Inferior parietal cortex (tissue), 1 donor: ENCODE results near the gene CPVL.

Experiments used
- DNase-seq: peaks from one replicate; pipeline ENCODE4 v3.0.0-alpha.2; 2016; ENCODE audit errors: extremely low spot score

The CPVL gene

GRCh38 chr7:29043576-29043975 lies 102.8 kb downstream of the CPVL start:
- DNase-seq: no peak

- no peak for DNase-seq
These were observed 103.5 kb downstream of the CPVL start for GRCh38 chr7:29042824-29043231.

GRCh38 chr7:29041991-29042390 lies 104.3 kb downstream of the CPVL start:
- no peak for DNase-seq

- no peak for DNase-seq
These were observed 105.8 kb downstream of the CPVL start for GRCh38 chr7:29040579-29040925.

- no peak for DNase-seq
These were observed 106.3 kb downstream of the CPVL start for GRCh38 chr7:29039821-29040578.

GRCh38 chr7:29038463-29038862 lies 107.9 kb downstream of the CPVL start:
- no peak for DNase-seq

- DNase-seq: no peak
These were observed 111.1 kb downstream of the CPVL start for GRCh38 chr7:29035044-29035740.

GRCh38 chr7:29033584-29033983 lies 112.8 kb downstream of the CPVL start:
- DNase-seq: no peak

- DNase-seq: no peak
These were observed 114.2 kb downstream of the CPVL start for GRCh38 chr7:29032146-29032545.

- no peak for DNase-seq
These were observed 115.5 kb downstream of the CPVL start for GRCh38 chr7:29030781-29031275.

GRCh38 chr7:29022291-29022988 lies 123.9 kb downstream of the CPVL start:
- DNase-seq: no peak

- peak; percentile 63 for DNase-seq
These were observed 126.4 kb downstream of the CPVL start for GRCh38 chr7:29019896-29020295.

- DNase-seq: peak; percentile 44
These were observed 127.0 kb downstream of the CPVL start for GRCh38 chr7:29019387-29019786.

GRCh38 chr7:29017713-29018112 lies 128.6 kb downstream of the CPVL start:
- no peak for DNase-seq

- DNase-seq: no peak
These were observed 131.6 kb downstream of the CPVL start for GRCh38 chr7:29014725-29015124.

GRCh38 chr7:29013931-29014330 lies 132.4 kb downstream of the CPVL start:
- no peak for DNase-seq

GRCh38 chr7:29013082-29013695 lies 133.1 kb downstream of the CPVL start:
- DNase-seq: no peak

GRCh38 chr7:29009947-29010346 lies 136.4 kb downstream of the CPVL start:
- no peak for DNase-seq

GRCh38 chr7:29008590-29008989 lies 137.7 kb downstream of the CPVL start:
- DNase-seq: no peak

- no peak for DNase-seq
These were observed 139.2 kb downstream of the CPVL start for GRCh38 chr7:29007127-29007526.

GRCh38 chr7:29005829-29006228 lies 140.5 kb downstream of the CPVL start:
- DNase-seq: no peak

GRCh38 chr7:29005406-29005805 lies 140.9 kb downstream of the CPVL start:
- no peak for DNase-seq
